Cerebellar nuclear complex (tissue), 1 donor: Measurements from ENCODE around the gene FHIT.

ENCODE experiments used
- DNase-seq, 2 experiments: peaks; one replicate each; lab custom pipeline; 2025; lab: John Stamatoyannopoulos, UW

Gene FHIT

DNA sequence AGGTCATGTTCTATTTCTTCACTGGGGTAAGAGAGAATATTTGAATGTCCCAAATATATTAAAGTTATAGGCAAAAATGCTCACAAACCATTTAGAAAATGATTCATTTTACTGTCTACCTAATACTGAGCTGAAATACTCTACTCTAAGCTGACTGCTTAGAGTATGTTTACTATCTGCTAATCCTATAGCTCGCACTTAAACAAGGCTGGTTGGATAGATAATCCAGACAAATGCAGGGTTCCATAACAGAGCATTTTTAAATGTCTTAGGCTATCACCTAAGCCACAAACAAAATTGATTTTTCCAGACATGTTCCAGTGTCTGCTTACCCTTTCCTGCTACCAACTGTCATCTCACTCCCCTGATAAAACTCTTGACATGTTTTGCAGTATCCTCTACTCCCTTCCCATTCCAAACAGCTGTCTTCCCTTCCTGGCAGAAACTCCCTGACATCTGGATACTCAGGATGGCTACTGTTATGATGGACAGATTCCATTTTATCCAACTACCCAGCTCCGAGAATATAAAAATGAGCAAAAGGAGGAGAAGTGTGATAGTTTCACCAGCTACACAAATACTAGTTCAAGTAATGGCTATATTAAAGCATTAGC, 1034.7 kb downstream of the FHIT start:
- DNase-seq = no peak

- DNase-seq = no peak
These were observed 1035.3 kb downstream of the FHIT start for GRCh38 chr3:60215946-60216345.

GRCh38 chr3:60207905-60208304, 1043.3 kb downstream of the FHIT start:
- DNase-seq = no peak

DNA sequence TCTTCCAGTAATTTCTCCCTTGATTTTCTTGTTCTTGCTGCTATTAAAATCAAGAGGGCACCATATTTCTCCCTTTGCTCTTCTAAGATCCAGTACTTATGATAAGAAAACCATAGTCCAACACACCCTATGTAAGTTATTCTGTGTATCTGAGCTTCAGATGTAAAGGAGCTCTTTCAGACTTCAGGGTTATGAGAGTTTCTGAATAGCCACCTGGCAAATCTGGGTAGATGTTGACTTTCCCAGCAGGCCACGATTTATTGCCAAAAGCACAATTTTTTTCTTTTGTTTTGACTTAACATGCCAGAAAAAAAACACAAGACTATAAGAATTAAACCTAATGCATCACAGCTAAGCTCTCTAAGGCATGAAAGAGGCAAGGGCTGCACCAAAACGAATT, 1045.0 kb downstream of the FHIT start:
- no peak for DNase-seq

DNA sequence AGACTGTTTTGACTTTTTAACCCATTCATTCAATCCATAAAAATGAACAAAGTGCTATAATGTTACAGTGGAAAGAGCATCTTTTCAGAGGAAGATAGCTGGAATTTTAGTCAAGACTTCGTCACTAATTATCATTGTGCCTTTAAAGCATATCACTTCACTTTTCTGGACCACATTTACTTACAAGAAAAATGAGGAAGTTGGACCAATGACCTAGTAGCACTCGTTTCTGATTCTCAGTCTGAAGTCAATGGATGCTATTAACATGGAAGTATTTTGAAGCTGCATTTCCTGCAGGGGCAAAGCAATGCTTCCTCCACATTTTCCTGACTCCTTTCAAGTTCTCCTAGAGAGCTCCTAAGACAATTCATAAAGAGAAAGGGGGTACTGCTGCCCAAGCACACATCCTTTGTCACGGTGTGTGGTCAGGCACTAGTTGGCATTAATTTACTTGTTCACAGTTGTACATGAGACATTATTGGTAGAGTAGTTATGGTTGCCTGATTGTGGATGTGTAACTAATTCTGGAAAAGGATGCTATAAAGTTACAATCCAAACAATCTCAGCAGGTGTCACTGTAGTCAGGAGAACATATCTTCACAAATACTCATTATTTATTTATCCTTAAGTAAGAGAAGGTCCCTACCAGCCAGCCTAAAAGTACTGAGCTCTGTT, 1049.1 kb downstream of the FHIT start:
- DNase-seq = no peak

- DNase-seq = no peak
These were observed 1051.9 kb downstream of the FHIT start for GRCh38 chr3:60199306-60199705.

DNA sequence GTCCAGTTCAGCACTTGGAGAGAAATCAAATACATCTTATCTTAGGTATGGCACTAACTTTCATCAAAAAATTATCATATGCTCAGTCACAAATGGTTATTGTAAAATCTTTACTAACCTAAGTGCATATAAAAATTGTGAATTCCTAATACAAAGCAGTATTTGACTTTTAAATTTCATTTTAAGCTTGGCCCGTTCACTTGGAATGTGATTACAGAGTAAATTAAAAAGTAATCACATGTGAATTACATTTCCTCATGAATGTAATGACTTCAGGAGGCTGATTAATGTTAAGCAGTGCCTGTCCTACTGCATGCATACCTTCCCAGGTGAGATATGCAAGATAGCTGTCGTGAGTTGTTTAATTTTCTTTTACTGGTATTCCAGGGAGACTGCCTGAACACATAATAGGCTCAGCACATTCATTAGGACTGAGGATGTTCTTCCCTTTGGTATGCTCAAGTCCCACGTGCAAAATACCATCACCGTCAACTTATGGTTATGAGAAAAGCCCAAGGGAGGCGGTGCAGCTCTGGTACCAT, 1053.0 kb downstream of the FHIT start:
- DNase-seq = no peak

DNA sequence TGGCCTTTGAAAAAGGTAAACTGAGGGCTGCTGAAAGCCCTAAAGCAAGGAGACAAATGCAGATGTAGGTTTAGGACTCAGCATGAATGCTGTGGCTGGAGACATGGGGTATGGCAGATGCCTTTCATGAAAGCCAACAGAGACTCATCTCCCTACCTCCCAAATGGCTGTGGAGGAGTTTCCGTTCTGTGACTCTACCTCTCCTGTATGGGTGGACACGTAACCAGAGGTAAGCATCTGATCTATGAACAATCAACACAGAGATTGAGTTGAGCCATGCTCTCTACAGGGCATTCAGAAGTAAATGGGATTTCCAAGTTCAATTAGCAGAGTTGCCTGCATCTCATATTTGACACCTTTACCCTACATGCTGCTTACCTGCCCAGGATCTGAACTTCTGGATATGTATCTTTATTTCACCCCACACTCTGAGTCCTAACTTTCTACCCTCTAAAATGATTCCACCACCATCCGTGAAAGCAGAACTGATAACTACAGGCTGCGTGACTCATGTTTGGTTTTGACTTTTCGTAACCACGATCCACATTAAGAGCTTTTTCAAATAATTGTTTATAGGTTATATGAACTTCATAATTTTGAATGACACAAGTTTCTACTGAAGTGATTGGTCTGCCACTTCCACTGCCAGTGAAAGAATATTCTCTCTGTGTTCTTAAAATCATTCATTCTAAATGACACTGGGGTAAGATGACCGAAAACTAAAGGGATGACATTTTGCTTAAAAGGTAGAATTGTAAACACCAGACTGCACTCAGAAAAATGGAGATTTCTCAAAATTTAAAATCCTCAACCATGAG, 1058.7 kb downstream of the FHIT start:
- no peak for DNase-seq

DNA sequence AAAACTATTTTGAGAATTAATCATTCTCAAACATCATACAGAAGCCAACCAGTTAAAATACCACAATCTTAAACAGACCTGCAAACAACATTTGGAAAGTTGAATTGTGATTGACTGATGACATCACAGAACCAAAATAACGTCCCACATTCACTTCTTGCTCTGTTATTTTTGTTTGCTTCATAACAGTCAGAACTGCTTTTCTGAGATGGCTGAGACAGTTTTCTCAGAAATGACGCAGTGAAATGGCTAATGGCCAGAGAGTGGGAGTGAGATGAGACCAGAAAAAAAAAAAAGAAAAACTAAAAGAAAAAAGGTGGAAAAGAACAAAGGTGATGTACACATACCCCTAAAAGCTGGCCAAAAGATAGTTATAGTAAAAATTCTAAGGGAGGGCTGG, 1061.2 kb downstream of the FHIT start:
- DNase-seq = no peak

GRCh38 chr3:60189304-60189703, 1061.9 kb downstream of the FHIT start:
- DNase-seq = no peak

DNA sequence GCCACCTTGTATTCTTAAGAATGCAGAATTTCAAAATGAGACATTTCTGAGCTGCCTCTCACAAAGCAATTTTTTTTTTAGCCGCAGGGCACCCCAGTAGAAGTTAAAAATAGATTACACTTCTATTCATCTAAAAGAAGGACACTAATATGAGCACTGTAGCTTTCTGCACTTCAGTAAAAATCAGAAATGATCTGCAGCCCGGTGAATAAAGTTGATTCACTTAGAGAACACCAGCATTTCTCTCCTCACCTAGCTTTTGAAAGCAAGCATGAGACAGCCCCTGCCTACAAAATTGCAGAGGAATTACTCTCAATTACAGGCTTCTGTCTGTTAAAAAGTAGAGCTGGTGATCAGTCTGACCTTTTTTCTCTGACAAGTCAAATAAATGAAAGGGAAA, 1062.4 kb downstream of the FHIT start:
- DNase-seq = no peak

DNA sequence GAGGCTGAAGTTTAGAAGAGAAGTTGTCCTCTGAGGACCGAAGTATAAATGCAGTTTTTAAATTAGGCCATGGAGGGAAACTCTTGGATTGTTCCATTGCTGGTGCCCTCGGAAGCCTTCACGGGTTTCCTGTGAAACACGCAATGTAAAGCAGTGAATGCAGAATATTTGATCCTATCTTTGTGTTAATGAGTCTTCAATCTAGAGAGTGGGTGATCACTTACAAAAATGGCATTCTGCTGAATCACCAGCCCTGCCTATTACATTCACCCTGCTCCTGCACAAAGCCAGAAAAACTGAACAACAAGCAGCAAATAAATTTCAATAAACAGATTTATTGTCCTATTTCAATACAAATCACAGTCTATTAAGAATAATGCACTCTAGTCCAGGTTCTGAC, 1063.9 kb downstream of the FHIT start:
- no peak for DNase-seq

DNA sequence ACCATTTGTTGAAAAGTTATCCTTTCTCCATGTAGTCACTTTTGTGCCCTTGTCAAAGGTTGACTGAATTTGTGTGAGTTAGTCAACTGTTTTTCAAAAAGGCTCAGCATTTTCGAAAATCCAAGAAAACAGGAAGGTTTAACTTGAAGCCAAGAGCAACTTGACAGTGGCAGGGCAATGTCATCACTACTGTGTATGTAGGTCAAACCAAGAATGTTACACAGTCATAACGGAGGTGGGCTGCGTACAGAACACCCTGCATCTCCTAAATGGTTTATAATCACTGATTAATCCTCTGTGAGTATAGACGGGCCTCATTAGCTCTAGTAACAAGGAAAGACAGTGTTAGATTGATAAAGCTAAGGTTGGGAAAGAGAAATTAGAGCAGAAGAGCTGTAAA, 1064.9 kb downstream of the FHIT start:
- DNase-seq = no peak

- no peak for DNase-seq
These were observed 1066.1 kb downstream of the FHIT start for GRCh38 chr3:60185161-60185560.

DNA sequence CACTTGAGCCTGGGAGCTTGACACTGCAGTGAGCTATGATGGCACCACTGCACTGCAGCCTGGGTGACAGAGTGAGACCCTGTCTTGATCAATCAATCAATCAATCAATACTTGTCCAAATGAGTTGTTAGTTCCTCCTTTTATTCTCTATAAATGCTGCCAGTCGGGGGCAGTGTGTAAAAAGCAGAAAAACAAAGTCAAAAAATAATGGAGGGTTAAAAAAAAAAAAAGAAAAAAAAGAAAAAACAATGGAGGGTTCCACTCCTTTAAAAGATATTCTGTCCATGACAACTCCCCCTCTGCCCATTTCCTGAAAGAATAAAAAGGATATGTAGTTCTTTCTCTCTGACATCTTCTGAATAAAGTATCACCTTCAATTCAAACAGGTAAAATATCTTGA, 1068.6 kb downstream of the FHIT start:
- DNase-seq = no peak

GRCh38 chr3:60178931-60179653, 1072.2 kb downstream of the FHIT start:
- no peak for DNase-seq

DNA sequence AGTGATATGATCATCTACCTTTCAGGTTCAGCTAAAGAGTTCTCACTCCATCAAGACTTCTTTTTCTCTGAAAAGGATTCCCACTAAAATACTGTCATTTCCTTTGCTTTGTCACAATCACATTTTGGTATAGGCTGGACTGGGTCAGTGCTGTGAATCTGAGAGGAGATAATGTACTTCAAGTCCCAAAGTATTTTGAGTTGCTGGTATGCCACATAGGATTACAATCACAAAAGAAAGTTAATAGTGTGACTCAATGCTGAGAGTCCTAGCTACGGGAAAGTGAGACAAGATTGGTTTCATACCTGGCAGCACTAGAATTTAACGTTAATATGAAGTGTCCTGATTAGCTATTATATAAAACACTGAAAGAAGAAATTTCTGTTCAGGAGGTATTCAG, 1073.5 kb downstream of the FHIT start:
- DNase-seq = no peak

DNA sequence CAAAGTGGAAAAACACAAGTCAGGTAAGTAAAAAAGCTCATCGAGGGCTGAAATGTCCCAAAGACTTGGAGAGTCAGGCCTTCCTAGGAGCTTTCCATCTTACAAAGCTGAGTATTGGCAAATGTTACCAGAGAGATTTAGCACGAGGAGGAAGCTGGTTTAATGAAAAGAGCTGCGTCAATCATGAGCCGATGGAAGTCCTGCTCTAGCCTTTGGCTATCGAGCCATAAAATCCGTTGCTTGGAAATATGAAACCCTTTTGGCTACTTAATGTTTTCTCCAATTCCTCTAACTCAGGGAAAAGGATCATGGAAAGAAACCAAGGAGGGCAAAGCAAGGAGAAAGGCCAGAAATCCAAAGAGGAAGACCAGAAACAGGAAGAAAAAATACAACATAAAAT, 1074.6 kb downstream of the FHIT start:
- DNase-seq = no peak

GRCh38 chr3:60175680-60176079, 1075.6 kb downstream of the FHIT start:
- no peak for DNase-seq

GRCh38 chr3:60169755-60170154, 1081.5 kb downstream of the FHIT start:
- DNase-seq = no peak

DNA sequence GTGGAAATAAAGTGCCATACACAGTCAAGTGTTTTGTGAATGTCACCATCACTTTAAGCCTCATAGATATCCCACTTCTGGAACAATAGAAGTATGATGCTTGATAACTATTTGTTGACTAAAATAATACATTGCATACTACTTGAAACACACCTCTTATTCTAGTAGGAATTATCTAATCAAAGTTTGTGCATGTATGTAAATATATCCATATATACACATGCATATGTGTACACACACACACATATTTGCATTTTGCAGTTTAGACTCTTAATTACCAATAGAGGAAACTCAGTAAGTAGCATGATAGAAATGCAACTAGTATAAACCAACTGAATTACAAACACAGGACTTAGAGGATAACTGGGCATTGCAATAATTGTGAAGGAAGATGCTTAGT, 1084.1 kb downstream of the FHIT start:
- DNase-seq = no peak
